ENCODE results near the gene DNAJC1. TPM values are rescaled to one million over a fixed set of nuclear protein-coding genes. Genes with fewer than 3 reads are reported as not detected.
A peak's percentile ranks its signal among the peaks of the same experiment; 100 is the strongest.

DNAJC1 gene
- total RNA-seq, 1 donor from 2014 or later, result 14.1 TPM

DNA sequence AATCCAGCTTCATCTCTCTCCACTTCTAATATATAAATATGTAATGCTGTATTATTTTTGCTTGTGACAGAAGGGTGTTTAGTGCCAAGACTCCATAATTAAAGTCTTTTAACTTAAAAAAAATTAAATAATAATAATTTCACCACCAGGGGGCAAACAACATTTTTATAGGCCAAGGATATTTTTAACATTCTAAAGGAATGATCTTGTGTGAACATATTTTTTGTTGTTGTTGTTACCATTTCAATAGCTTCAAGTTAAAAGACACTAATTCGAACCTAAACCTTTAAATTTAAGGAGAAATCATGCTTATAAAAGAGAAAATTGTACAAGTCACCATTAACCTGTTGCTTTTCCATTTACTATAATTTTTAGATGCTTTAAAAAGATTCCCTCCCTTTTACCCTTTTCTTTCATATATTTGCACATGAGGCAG lies 7.5 kb upstream of the DNAJC1 start:
- DNase-seq (no peak), ATAC-seq (no peak)
- intact Hi-C loops (cut with micrococcal nuclease), result loop anchor here (5.0 kb wide), 1 partner anchor 976 kb away; no protein-coding TSS in a partner anchor

DNA sequence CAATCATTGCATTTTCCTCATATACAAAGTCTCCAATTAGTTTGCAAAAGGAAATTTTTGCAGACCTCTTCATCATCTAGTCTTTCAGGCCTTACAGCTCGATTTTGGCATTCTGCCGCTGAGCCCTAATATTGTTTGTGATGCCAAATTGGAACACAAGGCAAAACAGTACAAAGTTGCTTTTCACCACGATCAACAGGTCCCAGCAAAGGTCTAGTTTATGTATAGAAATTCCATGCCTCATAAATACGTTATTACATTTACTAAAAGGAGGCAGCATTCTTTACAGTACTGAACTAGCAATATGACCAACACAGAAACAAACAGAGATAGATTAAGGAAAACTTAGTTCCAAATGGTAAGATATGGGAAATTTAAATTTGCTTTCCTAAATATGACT lies 7.0 kb upstream of the DNAJC1 start:
- ATAC-seq, result no peak
- DNase-seq, result no peak
- intact Hi-C loops (cut with micrococcal nuclease), result loop anchor here (5.0 kb wide), 1 partner anchor 977 kb away; no protein-coding TSS in a partner anchor

DNA sequence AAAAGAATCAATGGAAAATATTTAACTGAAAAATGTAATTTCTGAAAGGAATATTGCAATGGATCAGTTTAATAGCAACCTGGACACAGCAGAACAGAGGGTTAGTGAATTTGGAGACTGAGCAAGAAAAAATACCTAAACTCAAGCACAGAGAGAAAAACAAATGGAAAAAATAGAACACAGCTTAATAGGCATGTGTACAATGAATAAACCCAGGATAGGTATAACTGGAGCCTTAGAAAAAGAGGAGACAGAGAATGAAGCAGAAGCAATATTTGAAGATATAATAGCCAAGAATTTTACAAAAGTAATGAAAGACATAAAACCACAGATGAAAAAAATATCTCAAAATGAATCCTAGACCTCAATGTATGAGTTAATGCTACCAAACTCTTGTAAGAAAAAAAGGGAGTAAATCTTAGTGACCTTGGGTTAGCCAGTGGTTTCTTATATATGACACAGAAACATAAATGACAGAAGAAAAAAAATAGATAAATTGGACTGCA lies 2.9 kb upstream of the DNAJC1 start:
- intact Hi-C loops (cut with micrococcal nuclease), result no loop called here
- DNase-seq (no peak), ATAC-seq (no peak)

DNA sequence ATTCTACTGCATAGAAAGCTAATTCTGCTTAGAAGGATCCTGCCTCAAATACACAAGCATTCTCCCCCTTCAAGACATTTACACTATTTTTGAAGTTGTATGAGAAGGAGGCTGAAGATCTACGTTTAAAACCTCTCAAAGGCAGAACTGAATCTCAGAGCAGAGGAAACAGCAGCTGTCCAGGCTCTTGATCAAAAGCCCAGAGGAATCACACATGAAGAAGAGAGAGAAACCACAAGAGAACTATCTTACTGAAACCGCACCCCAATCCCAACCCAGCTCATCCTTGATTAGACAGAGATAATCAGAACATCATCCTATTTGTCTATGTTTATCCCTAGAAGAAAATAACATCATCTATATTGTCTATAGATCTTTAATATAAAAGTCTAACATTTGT lies 2.2 kb upstream of the DNAJC1 start:
- intact Hi-C loops (cut with micrococcal nuclease), result no loop called here
- ATAC-seq (no peak), DNase-seq (no peak)

GRCh38 chr10:22003964-22004281 lies 393 bp upstream of the DNAJC1 start:
- intact Hi-C loops (cut with micrococcal nuclease), result no loop called here
- no peak for ATAC-seq
- no peak for DNase-seq

DNA sequence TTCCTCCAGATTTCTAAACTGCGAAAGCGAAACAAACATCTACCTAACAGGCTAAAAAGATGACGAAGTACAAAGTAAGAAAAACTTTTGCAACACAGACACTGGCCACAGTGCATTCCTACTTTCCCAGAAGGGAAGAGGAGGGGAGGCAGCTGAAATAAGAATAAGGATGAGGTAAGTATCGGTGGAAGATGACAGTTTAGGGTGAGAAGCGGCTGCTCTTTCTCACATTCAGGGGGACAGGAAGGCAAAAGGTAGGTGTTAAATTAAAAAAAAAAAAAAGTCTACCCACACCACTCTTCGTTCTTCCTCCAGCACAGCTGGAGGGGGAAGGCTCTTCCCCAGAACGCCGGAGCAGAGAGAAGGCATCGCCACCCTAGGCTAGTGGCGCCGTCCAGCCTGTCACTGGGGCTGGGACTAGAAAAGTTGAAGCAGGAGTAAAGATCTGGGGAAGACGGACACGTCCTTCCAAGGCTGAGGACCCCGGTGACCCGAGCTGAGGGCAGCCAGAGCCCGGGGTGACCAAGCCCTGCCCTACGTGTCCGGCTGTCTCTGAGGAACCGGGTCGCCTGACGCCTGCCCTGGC lies 846 bp downstream of the DNAJC1 start:
- ATAC-seq (peak; percentile 24), DNase-seq (no peak)
- intact Hi-C loops (cut with micrococcal nuclease), result no loop called here

DNA sequence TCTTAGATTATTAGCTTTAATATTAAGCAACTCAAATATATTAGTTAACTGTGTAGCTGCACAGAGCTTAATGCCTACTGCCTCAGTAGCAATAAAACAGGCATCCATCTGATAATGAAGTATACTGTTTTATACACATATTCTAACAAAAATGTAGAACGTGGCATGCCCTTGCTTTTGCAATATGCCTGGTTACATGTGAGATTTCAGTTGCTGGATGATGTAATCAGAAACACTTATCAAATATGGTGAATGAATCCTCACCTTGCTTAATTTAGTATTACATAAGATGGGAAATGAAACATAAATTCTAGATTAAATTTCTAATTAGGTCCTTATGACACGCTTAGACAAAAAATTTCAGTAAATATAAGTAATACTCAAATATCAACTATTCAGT lies 8.0 kb downstream of the DNAJC1 start:
- intact Hi-C loops (cut with micrococcal nuclease), result no loop called here
- DNase-seq (no peak), ATAC-seq (no peak)

- no peak for ATAC-seq
- intact Hi-C loops (cut with micrococcal nuclease), result loop anchor here (5.0 kb wide), 1 partner anchor 994 kb away; no protein-coding TSS in a partner anchor
These were observed 10.0 kb downstream of the DNAJC1 start for GRCh38 chr10:21993360-21994001.

DNA sequence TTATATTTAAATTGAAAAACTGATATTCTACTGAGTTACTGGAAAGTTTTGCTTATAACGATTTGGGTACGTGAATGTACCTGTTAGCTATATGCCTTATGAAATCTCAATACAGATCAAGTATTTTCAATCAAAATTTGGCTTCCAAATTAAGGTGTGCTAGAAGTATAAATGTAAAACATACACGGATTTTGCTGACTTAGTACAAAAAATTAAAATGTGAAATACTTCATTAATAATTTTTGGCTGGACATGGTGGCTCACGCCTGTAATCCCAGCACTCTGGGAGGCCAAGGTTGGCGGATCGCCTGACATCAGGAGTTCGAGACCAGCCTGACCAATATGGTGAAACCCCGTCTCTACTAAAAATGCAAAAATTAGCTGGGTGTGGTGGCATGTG lies 11.7 kb downstream of the DNAJC1 start:
- no peak for DNase-seq
- no peak for ATAC-seq
- intact Hi-C loops (cut with micrococcal nuclease), result loop anchor here (5.0 kb wide), 1 partner anchor 996 kb away; no protein-coding TSS in a partner anchor

More at GRCh38 chr10:21993360-21994001, 10.0 kb downstream of the DNAJC1 start:
- DNase-seq, result no peak

DNA sequence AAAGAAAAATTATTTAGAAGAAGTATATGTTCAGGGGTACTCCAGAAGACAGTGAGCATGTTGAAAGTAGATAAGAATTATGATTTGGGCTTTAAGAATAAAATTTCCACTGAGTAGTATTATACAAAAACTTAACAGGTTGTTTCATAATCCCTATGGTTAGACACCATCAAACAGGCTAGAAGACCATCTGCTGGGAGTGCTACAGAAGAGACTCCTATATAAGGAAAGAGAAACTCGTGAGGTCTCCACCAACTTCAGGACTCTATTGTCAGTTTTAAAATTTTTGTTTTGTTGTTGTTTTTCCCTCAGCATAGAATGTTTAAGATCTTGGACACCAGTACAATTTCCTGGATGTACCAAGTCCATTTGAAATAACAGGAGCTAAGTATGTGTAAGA lies 13.1 kb downstream of the DNAJC1 start:
- no peak for ATAC-seq
- no peak for DNase-seq
- intact Hi-C loops (cut with micrococcal nuclease), result loop anchor here (5.0 kb wide), 1 partner anchor 997 kb away; no protein-coding TSS in a partner anchor

GRCh38 chr10:21989453-21990154 lies 13.9 kb downstream of the DNAJC1 start:
- ATAC-seq (peak; percentile 96), DNase-seq (peak; percentile 74)
- intact Hi-C loops (cut with micrococcal nuclease), result loop anchor here (5.0 kb wide), 1 partner anchor 998 kb away; no protein-coding TSS in a partner anchor

- ATAC-seq (no peak), DNase-seq (no peak)
- intact Hi-C loops (cut with micrococcal nuclease), result no loop called here
These were observed 18.0 kb downstream of the DNAJC1 start for GRCh38 chr10:21985541-21985940.

GRCh38 chr10:21981118-21981517 lies 22.4 kb downstream of the DNAJC1 start:
- intact Hi-C loops (cut with micrococcal nuclease), result no loop called here
- ATAC-seq, result no peak
- DNase-seq, result no peak

DNA sequence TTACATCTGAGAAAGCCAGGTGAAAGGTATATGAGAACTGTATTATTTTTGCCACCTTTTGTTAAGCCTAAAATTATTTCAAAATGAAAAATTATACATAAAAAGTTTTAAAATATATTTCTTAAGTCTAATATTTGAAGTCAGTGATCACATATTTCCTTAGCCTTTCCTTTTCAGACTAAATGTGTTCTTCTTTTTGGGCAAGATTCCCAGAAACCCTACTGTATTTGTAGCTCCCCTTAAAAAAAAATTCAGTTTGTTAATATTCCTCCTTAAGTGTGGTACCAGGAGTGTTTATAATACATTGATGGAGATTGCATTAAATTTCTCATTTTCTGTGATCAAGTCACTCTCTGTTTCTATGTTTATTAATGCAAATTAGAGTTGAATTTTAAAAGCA lies 22.8 kb downstream of the DNAJC1 start:
- intact Hi-C loops (cut with micrococcal nuclease), result no loop called here
- no peak for DNase-seq
- no peak for ATAC-seq

DNA sequence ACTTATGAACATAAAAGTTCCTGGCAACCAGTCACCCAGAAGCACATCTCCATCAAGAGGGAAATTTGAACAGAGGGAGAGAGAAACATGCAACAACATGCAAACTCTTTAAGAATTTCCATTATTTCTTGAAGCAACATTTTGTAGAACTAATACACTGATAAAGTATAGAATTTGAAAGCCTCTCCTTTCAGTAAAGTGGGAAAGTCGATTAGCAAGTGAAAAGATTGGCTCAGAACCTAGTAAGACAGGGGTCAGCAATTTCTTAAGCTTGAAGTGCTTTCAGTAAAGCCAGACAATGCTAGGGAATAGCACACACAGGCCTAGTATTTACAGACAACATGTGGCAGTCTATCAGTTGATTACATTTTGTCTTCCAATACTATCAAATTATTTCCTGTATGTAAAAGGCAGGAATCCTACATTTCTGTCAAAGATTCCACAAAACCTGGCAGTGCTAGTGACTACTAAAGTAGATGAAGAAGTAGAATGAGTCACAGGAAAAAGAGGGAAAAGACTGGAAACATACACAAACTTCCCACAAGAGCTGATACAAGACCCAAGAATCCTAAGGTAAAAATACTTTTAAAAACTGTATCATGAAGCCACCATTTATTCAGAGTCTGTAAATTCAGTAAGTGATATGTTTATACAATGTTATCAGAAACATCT lies 25.2 kb downstream of the DNAJC1 start:
- no peak for DNase-seq
- intact Hi-C loops (cut with micrococcal nuclease), result no loop called here
- ATAC-seq, result no peak

DNA sequence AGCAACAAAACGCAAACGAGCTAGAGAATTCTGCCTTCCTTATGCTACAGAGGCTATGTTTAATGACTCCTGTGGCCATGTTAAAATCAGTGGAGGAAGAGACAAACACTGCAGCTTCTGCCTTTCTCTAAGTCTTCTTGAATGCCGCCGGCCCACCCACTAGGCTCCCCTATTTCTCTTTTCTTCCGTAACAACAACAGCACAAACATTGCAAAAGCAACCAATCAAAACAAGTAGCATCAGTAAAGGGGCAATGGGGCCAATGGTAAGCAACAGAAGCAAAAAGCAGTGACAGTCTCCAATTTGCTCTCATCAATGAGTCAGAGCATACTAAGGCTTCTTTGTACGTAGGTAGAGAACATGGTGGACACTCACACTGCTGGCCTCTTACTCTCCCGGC lies 26.8 kb downstream of the DNAJC1 start:
- ATAC-seq, result no peak

GRCh38 chr10:21976280-21976679 lies 27.2 kb downstream of the DNAJC1 start:
- ATAC-seq (no peak), DNase-seq (no peak)
- intact Hi-C loops (cut with micrococcal nuclease), result no loop called here

More for the DNA sequence above, 26.8 kb downstream of the DNAJC1 start:
- DNase-seq, result no peak
- intact Hi-C loops (cut with micrococcal nuclease), result no loop called here

DNA sequence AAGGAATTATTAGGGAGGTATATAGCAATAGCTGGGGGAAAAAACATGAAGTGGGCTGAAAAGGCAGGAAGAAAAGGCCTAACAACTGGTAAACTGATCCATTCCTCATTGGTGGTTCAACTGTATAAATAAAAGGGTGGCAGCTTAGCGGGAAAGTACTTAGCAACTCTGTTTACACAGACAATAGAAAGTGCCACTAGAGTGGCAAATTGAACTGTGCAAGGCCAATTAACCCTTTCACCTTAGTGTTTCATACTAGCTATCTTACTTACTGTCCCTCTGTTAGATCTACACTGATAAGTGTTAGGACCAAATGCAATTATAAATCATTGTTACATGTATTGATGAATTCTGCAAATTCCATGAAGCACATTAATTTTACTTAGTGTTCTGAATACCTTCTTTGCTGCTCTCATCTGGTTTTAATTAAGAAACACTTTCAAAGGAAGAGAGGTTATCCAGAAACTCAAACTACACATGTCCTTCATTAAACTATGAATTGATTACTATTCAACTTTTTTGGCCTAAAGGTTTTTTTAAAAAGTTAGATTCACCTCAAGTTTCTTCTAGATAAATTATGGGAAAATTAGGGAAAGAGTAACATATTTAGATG lies 28.0 kb downstream of the DNAJC1 start:
- DNase-seq, result no peak
- intact Hi-C loops (cut with micrococcal nuclease), result no loop called here
- no peak for ATAC-seq

DNA sequence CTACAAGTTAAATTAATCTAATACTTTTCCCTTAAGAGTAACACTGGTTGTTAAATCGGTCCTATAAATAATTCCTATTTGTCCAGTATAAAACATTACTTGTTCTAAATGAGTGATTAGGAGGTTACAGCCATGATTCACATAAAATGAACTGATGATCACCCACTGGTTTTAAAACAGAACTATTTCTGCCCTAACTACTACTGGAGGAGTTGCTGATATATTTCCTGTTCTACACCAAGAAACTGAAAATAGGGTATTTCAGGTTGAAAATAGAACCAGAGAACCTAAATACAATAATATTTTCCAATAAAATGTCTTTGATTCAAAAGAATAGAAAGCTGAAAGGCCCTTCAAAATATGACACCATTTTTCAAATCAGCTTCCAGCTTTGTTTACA lies 30.9 kb downstream of the DNAJC1 start:
- ATAC-seq (no peak), DNase-seq (no peak)
- intact Hi-C loops (cut with micrococcal nuclease), result no loop called here
